ENCODE results near the gene TAOK2. TPM values are rescaled to one million over a fixed set of nuclear protein-coding genes. Genes with fewer than 3 reads are reported as not detected.

The TAOK2 gene
- polyA plus RNA-seq, 3 donors = 1.1 to 19.2 (median 2.3) TPM

GRCh38 chr16:30032083-30032819 lies 58.6 kb downstream of the TAOK2 start:
- H3K9me3 Mint-ChIP-seq = peaks cover 0 to 8% (median 5%) of the 10 kb centered on the region in 7 donors
- peak; percentile 81 for TF ChIP-seq CTCF (IDR thresholded peaks at IDR 0.05)

GRCh38 chr16:30033270-30033669 lies 59.6 kb downstream of the TAOK2 start:
- Histone ChIP-seq H3K4me2 (replicated peaks; ENCODE audit: extremely low read depth, low read length, poor library complexity, severe bottlenecking) (no peak overlapping the region), H3K36me3 (replicated peaks in 1 of 2; ENCODE audit: control insufficient read depth in 1 of 2, insufficient read depth in 2 of 2, low read length in 2 of 2) (no peaks in the 10 kb centered on the region), H3K27ac (ENCODE audit: low read depth in 1 of 2, low read length in 2 of 2) (no peak overlapping the region), H3K9ac (ENCODE audit: insufficient read depth, low read length, poor library complexity, severe bottlenecking) (no peak overlapping the region), H4K20me1 (ENCODE audit: insufficient read depth, low read length) (no peaks in the 10 kb centered on the region), H3K27me3 (ENCODE audit: control insufficient read depth in 2 of 2, insufficient read depth in 2 of 2, low read length in 2 of 2) (peaks cover 30 to 44% of the 10 kb centered on the region in 2 donors), H3K4me3 (replicated peaks in 1 of 3; ENCODE audit: low read depth in 2 of 3, low read length in 3 of 3) (no peak overlapping the region), H3K79me2 (ENCODE audit: insufficient read depth, low read length) (no peaks in the 10 kb centered on the region), H3K4me1 (ENCODE audit: control insufficient read depth in 1 of 2, insufficient read depth in 2 of 2, low read length in 2 of 2) (peaks cover 0 to 4% of the 10 kb centered on the region in 2 donors), H3K9me3 (replicated peaks in 1 of 2; ENCODE audit: control insufficient read depth in 1 of 2, insufficient read depth in 1 of 2, low read length in 2 of 2) (peaks cover 0 to 6% of the 10 kb centered on the region in 2 donors), H2AFZ (ENCODE audit: insufficient read depth, low read depth, low read length, poor library complexity, severe bottlenecking) (no peak overlapping the region)
- Mint-ChIP-seq H3K27ac (no peak overlapping the region), H3K4me3 (no peak overlapping the region), H3K36me3 (no peaks in the 10 kb centered on the region), H3K27me3 (ENCODE audit: low read depth in 3 of 3) (peaks cover 42 to 75% (median 53%) of the 10 kb centered on the region in 3 donors), H3K9me3 (peaks cover 0 to 8% (median 5%) of the 10 kb centered on the region in 7 donors), H3K4me1 (peaks cover 3% of the 10 kb centered on the region)
- no peak for DNase-seq
- WGBS (ENCODE audit: insufficient coverage) = 68% methylated on average over 3 of the region's 7 CpGs
- TF ChIP-seq CTCF (IDR thresholded peaks at IDR 0.05) = no peak
- intact Hi-C loops (cut with micrococcal nuclease) = no loop called here

More at GRCh38 chr16:30032083-30032819, 58.6 kb downstream of the TAOK2 start:
- Histone ChIP-seq H3K4me2 (replicated peaks; ENCODE audit: extremely low read depth, low read length, poor library complexity, severe bottlenecking) (no peak overlapping the region), H4K20me1 (ENCODE audit: insufficient read depth, low read length) (no peaks in the 10 kb centered on the region), H2AFZ (ENCODE audit: insufficient read depth, low read depth, low read length, poor library complexity, severe bottlenecking) (no peak overlapping the region), H3K27me3 (ENCODE audit: control insufficient read depth in 2 of 2, insufficient read depth in 2 of 2, low read length in 2 of 2) (peaks cover 30 to 54% of the 10 kb centered on the region in 2 donors), H3K27ac (ENCODE audit: low read depth in 1 of 2, low read length in 2 of 2) (no peak overlapping the region), H3K36me3 (replicated peaks in 1 of 2; ENCODE audit: control insufficient read depth in 1 of 2, insufficient read depth in 2 of 2, low read length in 2 of 2) (no peaks in the 10 kb centered on the region), H3K9ac (ENCODE audit: insufficient read depth, low read length, poor library complexity, severe bottlenecking) (no peak overlapping the region), H3K9me3 (replicated peaks in 1 of 2; ENCODE audit: control insufficient read depth in 1 of 2, insufficient read depth in 1 of 2, low read length in 2 of 2) (peaks cover 0 to 6% of the 10 kb centered on the region in 2 donors), H3K79me2 (ENCODE audit: insufficient read depth, low read length) (no peaks in the 10 kb centered on the region), H3K4me3 (replicated peaks in 1 of 3; ENCODE audit: low read depth in 2 of 3, low read length in 3 of 3) (no peak overlapping the region), H3K4me1 (ENCODE audit: control insufficient read depth in 1 of 2, insufficient read depth in 2 of 2, low read length in 2 of 2) (peaks cover 0 to 4% of the 10 kb centered on the region in 2 donors)
- Mint-ChIP-seq H3K36me3 (no peaks in the 10 kb centered on the region), H3K27me3 (ENCODE audit: low read depth in 3 of 3) (peaks cover 49 to 85% (median 63%) of the 10 kb centered on the region in 3 donors), H3K27ac (no peak overlapping the region), H3K4me1 (peaks cover 3% of the 10 kb centered on the region), H3K4me3 (peak overlapping the region in 1 of 2 donors; percentile 86)
- 0% methylated on average over 6 of the region's 12 CpGs for WGBS (ENCODE audit: insufficient coverage)
- intact Hi-C loops (cut with micrococcal nuclease) = no loop called here
- peak; percentile 45 to 64 (median 53) for DNase-seq
